Natural killer cell (primary cell): ENCODE results near the gene OTOA. TPM values are rescaled to one million over a fixed set of nuclear protein-coding genes. Genes with fewer than 3 reads are reported as not detected.

Experiments used
- ATAC-seq, 3 donors: fragments of 150-1000 bp in 2 of 3; fragments of 200-7000 bp in 1 of 3; cut with Tn5 transposase; 1 replicate in 1 of 3; 2 replicates in 2 of 3; pipeline ENCODE4 v1.10.0; 2021; ENCODE audit warnings: mild to moderate bottlenecking in 2 of 3, moderate library complexity in 2 of 3
- DNase-seq, 2 donors: peaks; one replicate each; pipeline versions ENCODE4 v3.0.0 to v3.0.0-alpha.2; 2013 to 2021; ENCODE audit warnings: mixed read lengths in 1 of 2
- H3K27ac ChIP-seq: one replicate; pipeline ENCODE4 v1.5.1; 2013; ENCODE audit warnings: mild to moderate bottlenecking, low read length
- H3K27me3 ChIP-seq: one replicate; pipeline ENCODE4 v1.6.1; 2013; ENCODE audit warnings: low read length; ENCODE audit not compliant: control insufficient read depth, insufficient read depth
- H3K36me3 ChIP-seq: one replicate; pipeline ENCODE4 v1.6.1; 2013; ENCODE audit warnings: low read length; ENCODE audit not compliant: control insufficient read depth, insufficient read depth
- H3K4me1 ChIP-seq: one replicate; pipeline ENCODE4 v1.6.1; 2013; ENCODE audit warnings: low read length; ENCODE audit not compliant: control insufficient read depth, insufficient read depth
- H3K4me3 ChIP-seq: one replicate; pipeline ENCODE4 v1.5.1; 2013; ENCODE audit warnings: low read length
- H3K9me3 ChIP-seq: one replicate; pipeline ENCODE4 v1.6.1; 2013; ENCODE audit warnings: low read length; ENCODE audit not compliant: control insufficient read depth, insufficient read depth
- H3K27ac Mint-ChIP-seq, 2 donors: one replicate each; pipeline ENCODE4 v1.8.0; 2022; ENCODE audit warnings: mild to moderate bottlenecking in 2 of 2, mixed read lengths in 2 of 2, moderate library complexity in 1 of 2
- H3K27me3 Mint-ChIP-seq, 2 donors: one replicate each; pipeline ENCODE4 v1.8.0; 2022; ENCODE audit warnings: low read depth in 2 of 2, mixed read lengths in 2 of 2
- H3K36me3 Mint-ChIP-seq: one replicate; pipeline ENCODE4 v1.8.0; 2022; ENCODE audit warnings: mixed read lengths
- H3K4me1 Mint-ChIP-seq, 2 donors: one replicate each; pipeline ENCODE4 v1.8.0; 2022; ENCODE audit warnings: mixed read lengths in 2 of 2
- H3K4me3 Mint-ChIP-seq: one replicate; pipeline ENCODE4 v1.8.0; 2022; ENCODE audit warnings: mild to moderate bottlenecking, moderate library complexity, mixed read lengths
- H3K9me3 Mint-ChIP-seq, 2 donors: one replicate each; pipeline ENCODE4 v1.8.0; 2022; ENCODE audit warnings: mixed read lengths in 2 of 2
- WGBS: methylation state at CpG from one replicate; pipeline ENCODE4 v1.1.7; 2013; ENCODE audit warnings: missing lambda C conversion rate; ENCODE audit not compliant: insufficient coverage; 5-methylcytosine and 5-hydroxymethylcytosine counted together
- intact Hi-C: fragments of 100-400 bp; cut with micrococcal nuclease; formaldehyde crosslinking; loops from one replicate; pipeline ENCODE4 v1.14.2; 2022
- total RNA-seq, 4 donors: library from RNA; stranded (reverse); fragments of 120-200 nt in 1 of 4; gene quantifications; one replicate each; pipeline versions ENCODE4 v1.2.3 to v1.2.4, GENCODE V29; 2013 to 2022
- TF ChIP-seq, protein P1 (sequence below): fragments of 200-600 bp; IDR thresholded peaks from one replicate; pipeline ENCODE4 v1.8.0; 2022; ENCODE audit warnings: antibody characterized with exemption

The OTOA gene
- total RNA-seq, 3 donors from 2014 or later (not counting 1 experiment from before 2014, with no cell fraction given), result 0.14 TPM; not detected in 2

DNA sequence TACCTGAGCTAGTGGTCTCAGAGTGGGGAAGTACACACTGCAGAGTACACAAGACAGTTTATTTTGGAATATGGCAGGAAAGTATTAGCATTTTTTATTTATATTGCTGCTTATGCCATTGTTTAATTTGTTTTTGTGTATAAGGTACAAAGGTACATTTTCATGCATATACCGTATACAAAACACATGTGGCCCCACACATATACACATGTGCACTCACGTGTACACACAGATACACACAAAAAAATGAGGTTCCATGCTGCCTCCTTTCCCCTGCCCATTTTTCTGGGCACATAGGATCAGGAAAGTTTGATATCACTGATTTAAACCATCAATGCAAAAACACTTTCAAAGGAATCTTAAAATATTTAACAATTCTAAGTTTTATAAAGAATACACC, 24.3 kb upstream of the OTOA start:
- 95% methylated on average over 2 of the region's 2 CpGs for WGBS
- Mint-ChIP-seq H3K4me3 (no peak overlapping the region), H3K27me3 (no peaks in the 10 kb centered on the region), H3K4me1 (peaks cover 23% of the 10 kb centered on the region in 2 donors), H3K36me3 (no peaks in the 10 kb centered on the region), H3K9me3 (no peaks in the 10 kb centered on the region), H3K27ac (peak overlapping the region; percentile 52 to 87)
- H3K27me3 ChIP-seq, result no peaks in the 10 kb centered on the region
- TF ChIP-seq, protein P1, sequence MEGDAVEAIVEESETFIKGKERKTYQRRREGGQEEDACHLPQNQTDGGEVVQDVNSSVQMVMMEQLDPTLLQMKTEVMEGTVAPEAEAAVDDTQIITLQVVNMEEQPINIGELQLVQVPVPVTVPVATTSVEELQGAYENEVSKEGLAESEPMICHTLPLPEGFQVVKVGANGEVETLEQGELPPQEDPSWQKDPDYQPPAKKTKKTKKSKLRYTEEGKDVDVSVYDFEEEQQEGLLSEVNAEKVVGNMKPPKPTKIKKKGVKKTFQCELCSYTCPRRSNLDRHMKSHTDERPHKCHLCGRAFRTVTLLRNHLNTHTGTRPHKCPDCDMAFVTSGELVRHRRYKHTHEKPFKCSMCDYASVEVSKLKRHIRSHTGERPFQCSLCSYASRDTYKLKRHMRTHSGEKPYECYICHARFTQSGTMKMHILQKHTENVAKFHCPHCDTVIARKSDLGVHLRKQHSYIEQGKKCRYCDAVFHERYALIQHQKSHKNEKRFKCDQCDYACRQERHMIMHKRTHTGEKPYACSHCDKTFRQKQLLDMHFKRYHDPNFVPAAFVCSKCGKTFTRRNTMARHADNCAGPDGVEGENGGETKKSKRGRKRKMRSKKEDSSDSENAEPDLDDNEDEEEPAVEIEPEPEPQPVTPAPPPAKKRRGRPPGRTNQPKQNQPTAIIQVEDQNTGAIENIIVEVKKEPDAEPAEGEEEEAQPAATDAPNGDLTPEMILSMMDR, result no peak
- H3K4me1 ChIP-seq, result peaks cover 12% of the 10 kb centered on the region
- H3K36me3 ChIP-seq, result no peaks in the 10 kb centered on the region
- intact Hi-C loops, result no loop called here
- ATAC-seq (no peak), DNase-seq (no peak)
- no peaks in the 10 kb centered on the region for H3K9me3 ChIP-seq
- no peak overlapping the region for H3K27ac ChIP-seq
- H3K4me3 ChIP-seq, result no peak overlapping the region

DNA sequence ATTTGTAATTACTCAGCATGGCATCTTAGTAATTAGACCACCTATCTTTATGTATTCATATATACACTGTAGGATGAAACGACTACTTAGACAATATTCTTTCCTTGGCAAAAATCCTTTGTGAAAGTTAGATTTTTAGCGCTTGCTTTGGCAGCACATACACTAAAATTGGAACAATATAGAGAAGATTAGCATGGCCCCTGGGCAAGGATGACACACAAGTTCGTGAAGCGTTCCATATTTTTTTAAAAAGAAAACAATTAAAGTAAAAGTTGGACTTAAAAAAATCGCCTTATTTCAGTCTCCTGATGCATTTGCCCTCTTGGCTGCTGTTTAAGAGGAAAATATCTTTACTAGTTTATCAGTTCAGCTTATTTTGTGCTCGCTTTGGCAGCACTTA, 21.9 kb upstream of the OTOA start:
- TF ChIP-seq, protein P1, result no peak
- Mint-ChIP-seq H3K9me3 (no peaks in the 10 kb centered on the region), H3K27me3 (no peaks in the 10 kb centered on the region), H3K4me3 (no peak overlapping the region), H3K36me3 (no peaks in the 10 kb centered on the region), H3K27ac (no peak overlapping the region), H3K4me1 (peaks cover 39 to 45% of the 10 kb centered on the region in 2 donors)
- Histone ChIP-seq H3K4me1 (peaks cover 30% of the 10 kb centered on the region), H3K9me3 (no peaks in the 10 kb centered on the region), H3K4me3 (no peak overlapping the region), H3K36me3 (no peaks in the 10 kb centered on the region), H3K27me3 (no peaks in the 10 kb centered on the region), H3K27ac (no peak overlapping the region)
- DNase-seq, result no peak
- ATAC-seq, result no peak
- intact Hi-C loops, result loop anchor here (2.0 to 10.0 kb wide), 4 partner anchors 117 to 1793 kb away; partner anchors contain the start of gene POLR3E
- WGBS, result 97% methylated on average over 5 of the region's 6 CpGs

DNA sequence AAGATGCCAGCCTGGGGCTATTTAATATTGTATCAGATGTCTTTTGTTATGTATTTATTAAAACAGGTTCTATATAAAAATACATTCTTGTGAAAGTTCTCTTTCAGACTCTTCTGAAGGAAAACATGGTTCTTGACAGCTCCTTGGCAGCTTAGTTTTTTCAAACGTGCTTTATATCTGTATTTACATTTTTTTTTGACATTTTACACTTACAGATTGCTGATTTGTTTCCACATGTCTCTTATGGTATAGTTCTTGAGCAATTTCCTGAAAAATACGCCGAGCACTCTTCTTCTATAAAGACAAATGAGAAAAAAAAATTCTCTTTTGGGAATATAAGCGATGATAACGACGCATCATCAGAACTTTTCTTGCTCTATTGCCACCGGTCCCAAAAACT, 20.9 kb upstream of the OTOA start:
- Histone ChIP-seq H3K36me3 (no peaks in the 10 kb centered on the region), H3K4me1 (peaks cover 40% of the 10 kb centered on the region), H3K4me3 (no peak overlapping the region), H3K27ac (no peak overlapping the region), H3K27me3 (no peaks in the 10 kb centered on the region), H3K9me3 (no peaks in the 10 kb centered on the region)
- intact Hi-C loops, result loop anchor here (10.0 kb wide), 3 partner anchors 118 to 1792 kb away; partner anchors contain the start of gene POLR3E
- DNase-seq, result no peak
- H3K9me3 Mint-ChIP-seq, result no peaks in the 10 kb centered on the region
- 70% methylated on average over 3 of the region's 7 CpGs for WGBS
- no peaks in the 10 kb centered on the region for H3K36me3 Mint-ChIP-seq
- no peak overlapping the region for H3K4me3 Mint-ChIP-seq
- peaks cover 47 to 55% of the 10 kb centered on the region in 2 donors for H3K4me1 Mint-ChIP-seq
- H3K27ac Mint-ChIP-seq, result no peak overlapping the region
- no peaks in the 10 kb centered on the region for H3K27me3 Mint-ChIP-seq
- TF ChIP-seq, protein P1, result no peak
- ATAC-seq, result no peak

DNA sequence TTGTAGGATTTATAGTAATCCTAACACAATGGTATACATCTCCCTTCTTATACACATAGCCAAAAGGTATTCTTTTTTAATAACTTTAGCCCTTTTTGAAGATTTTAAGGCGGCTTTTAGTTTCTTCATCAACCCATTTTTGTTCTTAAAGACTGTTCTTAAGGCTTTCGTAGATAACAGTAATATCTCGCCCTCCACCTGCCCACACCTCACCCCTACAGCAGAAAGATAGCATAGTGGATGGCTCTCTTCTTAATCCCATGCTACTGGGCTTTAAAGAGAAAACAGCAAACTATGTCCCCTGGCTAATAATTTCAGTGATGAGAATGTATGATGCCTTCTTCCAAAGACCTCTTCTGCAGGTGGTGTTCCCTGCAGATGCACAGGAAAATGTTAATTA, 20.0 kb upstream of the OTOA start:
- Mint-ChIP-seq H3K4me3 (peak overlapping the region; percentile 58), H3K27me3 (no peaks in the 10 kb centered on the region), H3K27ac (peak overlapping the region; percentile 88 to 95), H3K9me3 (no peaks in the 10 kb centered on the region), H3K4me1 (peaks cover 41 to 54% of the 10 kb centered on the region in 2 donors), H3K36me3 (no peaks in the 10 kb centered on the region)
- peaks cover 44% of the 10 kb centered on the region for H3K4me1 ChIP-seq
- intact Hi-C loops, result loop anchor here (2.0 to 10.0 kb wide), 4 partner anchors 45 to 1791 kb away; partner anchors contain the start of genes METTL9 and POLR3E
- no peaks in the 10 kb centered on the region for H3K9me3 ChIP-seq
- no peak overlapping the region for H3K27ac ChIP-seq
- H3K36me3 ChIP-seq, result no peaks in the 10 kb centered on the region
- ATAC-seq (no peak), DNase-seq (no peak)
- WGBS, result 96% methylated on average over 3 of the region's 3 CpGs
- TF ChIP-seq, protein P1, result no peak
- no peak overlapping the region for H3K4me3 ChIP-seq
- H3K27me3 ChIP-seq, result no peaks in the 10 kb centered on the region
